Measurements from ENCODE around the gene CCDC148.

- TF ChIP-seq, protein P1, sequence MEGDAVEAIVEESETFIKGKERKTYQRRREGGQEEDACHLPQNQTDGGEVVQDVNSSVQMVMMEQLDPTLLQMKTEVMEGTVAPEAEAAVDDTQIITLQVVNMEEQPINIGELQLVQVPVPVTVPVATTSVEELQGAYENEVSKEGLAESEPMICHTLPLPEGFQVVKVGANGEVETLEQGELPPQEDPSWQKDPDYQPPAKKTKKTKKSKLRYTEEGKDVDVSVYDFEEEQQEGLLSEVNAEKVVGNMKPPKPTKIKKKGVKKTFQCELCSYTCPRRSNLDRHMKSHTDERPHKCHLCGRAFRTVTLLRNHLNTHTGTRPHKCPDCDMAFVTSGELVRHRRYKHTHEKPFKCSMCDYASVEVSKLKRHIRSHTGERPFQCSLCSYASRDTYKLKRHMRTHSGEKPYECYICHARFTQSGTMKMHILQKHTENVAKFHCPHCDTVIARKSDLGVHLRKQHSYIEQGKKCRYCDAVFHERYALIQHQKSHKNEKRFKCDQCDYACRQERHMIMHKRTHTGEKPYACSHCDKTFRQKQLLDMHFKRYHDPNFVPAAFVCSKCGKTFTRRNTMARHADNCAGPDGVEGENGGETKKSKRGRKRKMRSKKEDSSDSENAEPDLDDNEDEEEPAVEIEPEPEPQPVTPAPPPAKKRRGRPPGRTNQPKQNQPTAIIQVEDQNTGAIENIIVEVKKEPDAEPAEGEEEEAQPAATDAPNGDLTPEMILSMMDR (IDR thresholded peaks at IDR 0.05), result no peak
- TF ChIP-seq EZH2 (IDR thresholded peaks at IDR 0.05; ENCODE audit: borderline replicate concordance, insufficient read depth, low read depth, low read length, poor library complexity, severe bottlenecking), result no peak
Observed at GRCh38 chr2:158291544-158292180, 164.9 kb downstream of the CCDC148 start.
